GM19035 (cell line): ENCODE results near the gene COL28A1.
"Not testable (repeated sequence)": the region's sequence is repeated elsewhere in the genome, so short reads cannot be mapped to it uniquely, and the experiment has no call there.

Source experiments
- ATAC-seq: cut with Tn5 transposase; IDR thresholded peaks from one replicate; pipeline ENCODE4 v1.9.1; 2021; ENCODE audit not compliant: unreplicated experiment

The COL28A1 gene

GRCh38 chr7:7519528-7519927, 16.1 kb downstream of the COL28A1 start:
- ATAC-seq: no peak

GRCh38 chr7:7519056-7519455, 16.6 kb downstream of the COL28A1 start:
- ATAC-seq: no peak

GRCh38 chr7:7517754-7518153, 17.9 kb downstream of the COL28A1 start:
- ATAC-seq: no peak

- ATAC-seq: no peak
Observed at GRCh38 chr7:7516662-7517061, 19.0 kb downstream of the COL28A1 start.

- ATAC-seq: no peak
Observed at GRCh38 chr7:7516156-7516555, 19.5 kb downstream of the COL28A1 start.

- no peak for ATAC-seq
Observed at GRCh38 chr7:7512861-7513597, 22.6 kb downstream of the COL28A1 start.

GRCh38 chr7:7510794-7511193, 24.9 kb downstream of the COL28A1 start:
- no peak for ATAC-seq

- ATAC-seq: no peak
Observed at GRCh38 chr7:7505915-7506314, 29.8 kb downstream of the COL28A1 start.

GRCh38 chr7:7504910-7505704, 30.6 kb downstream of the COL28A1 start:
- ATAC-seq: no peak

- no peak for ATAC-seq
Observed at GRCh38 chr7:7499892-7500291, 35.8 kb downstream of the COL28A1 start.

- no peak for ATAC-seq
Observed at GRCh38 chr7:7498856-7499255, 36.8 kb downstream of the COL28A1 start.

GRCh38 chr7:7496311-7496710, 39.4 kb downstream of the COL28A1 start:
- ATAC-seq: no peak

- ATAC-seq: no peak
Observed at GRCh38 chr7:7495171-7495570, 40.5 kb downstream of the COL28A1 start.

- ATAC-seq: no peak
Observed at GRCh38 chr7:7491044-7491443, 44.6 kb downstream of the COL28A1 start.

GRCh38 chr7:7490003-7490402, 45.7 kb downstream of the COL28A1 start:
- no peak for ATAC-seq

GRCh38 chr7:7489546-7489945, 46.1 kb downstream of the COL28A1 start:
- no peak for ATAC-seq

- ATAC-seq: no peak
Observed at GRCh38 chr7:7486362-7486761, 49.3 kb downstream of the COL28A1 start.

GRCh38 chr7:7484072-7484471, 51.6 kb downstream of the COL28A1 start:
- ATAC-seq: no peak

GRCh38 chr7:7481802-7482201, 53.9 kb downstream of the COL28A1 start:
- no peak for ATAC-seq

GRCh38 chr7:7479275-7479805, 56.3 kb downstream of the COL28A1 start:
- ATAC-seq: no peak

- ATAC-seq: no peak
Observed at GRCh38 chr7:7478569-7478968, 57.1 kb downstream of the COL28A1 start.

- not testable (repeated sequence) for ATAC-seq
Observed at GRCh38 chr7:7477641-7478040, 58.0 kb downstream of the COL28A1 start.
